Right cardiac atrium (tissue), 5 donors: Measurements from ENCODE around the gene DLG2. TPM values are rescaled to one million over a fixed set of nuclear protein-coding genes. Genes with fewer than 3 reads are reported as not detected.

Source experiments
- ATAC-seq, 2 donors: fragments of 200-7000 bp; cut with Tn5 transposase; one replicate each; pipeline versions ENCODE4 v1.8.0 to v1.9.1; 2020; ENCODE audit warnings: moderate library complexity in 2 of 2, mild to moderate bottlenecking in 1 of 2
- DNase-seq, 3 donors: peaks; one replicate each; pipeline ENCODE4 v3.0.0-alpha.2; 2020
- H3K27ac ChIP-seq: one replicate; pipeline ENCODE4 v1.5.1; 2013; ENCODE audit warnings: mild to moderate bottlenecking, low read length, control low read depth, moderate library complexity
- H3K27me3 ChIP-seq: one replicate; pipeline ENCODE4 v1.6.1; 2013; ENCODE audit not compliant: control insufficient read depth, insufficient read depth
- H3K4me1 ChIP-seq: one replicate; pipeline ENCODE4 v1.6.1; 2013; ENCODE audit warnings: low read length; ENCODE audit not compliant: control insufficient read depth, insufficient read depth
- H3K4me3 ChIP-seq: one replicate; pipeline ENCODE4 v1.5.1; 2013; ENCODE audit warnings: low read length, control low read depth
- H3K9me3 ChIP-seq: one replicate; pipeline ENCODE4 v1.6.1; 2013; ENCODE audit warnings: low read length; ENCODE audit not compliant: control insufficient read depth
- WGBS: extraction: QIAGEN DNeasy Blood & Tissue Kit; methylation state at CpG from one replicate; pipeline ENCODE4 v1.1.7; 2013; 5-methylcytosine and 5-hydroxymethylcytosine counted together
- intact Hi-C, 4 donors: fragments of 100-400 bp; cut with DNase I; formaldehyde crosslinking; loops; one replicate each; pipeline versions ENCODE4 v1.11.0 to v1.14.0; 2022 to 2023
- polyA plus RNA-seq: library from polyadenylated mRNA; stranded (reverse); fragments of 200-250 nt; gene quantifications from one replicate; pipeline ENCODE4 v1.2.3, GENCODE V29; 2013
- total RNA-seq, 4 donors: library from RNA; stranded (reverse); fragmentation: NEBNext Ultra II Directional; extraction: Animal tissue kit (Norgen Biotek cat#: 25700); gene quantifications; one replicate each; pipeline ENCODE4 v1.2.1, GENCODE V29; 2021
- donor health status: healthy with polysubstance abuse.
- donor health status: DM: no; HTN: yes; CAD: no.
- donor health status: DM: no; HTN: no; CAD: no.
- donor health status: DM: no; HTN: yes; CAD: no; lungs with severe emphysema.
- donor health status: DM: yes; HTN: yes; CAD: no.

The DLG2 gene
- total and polyA plus RNA-seq, 5 donors: 2.3 to 10.5 (median 9.4) TPM

DNA sequence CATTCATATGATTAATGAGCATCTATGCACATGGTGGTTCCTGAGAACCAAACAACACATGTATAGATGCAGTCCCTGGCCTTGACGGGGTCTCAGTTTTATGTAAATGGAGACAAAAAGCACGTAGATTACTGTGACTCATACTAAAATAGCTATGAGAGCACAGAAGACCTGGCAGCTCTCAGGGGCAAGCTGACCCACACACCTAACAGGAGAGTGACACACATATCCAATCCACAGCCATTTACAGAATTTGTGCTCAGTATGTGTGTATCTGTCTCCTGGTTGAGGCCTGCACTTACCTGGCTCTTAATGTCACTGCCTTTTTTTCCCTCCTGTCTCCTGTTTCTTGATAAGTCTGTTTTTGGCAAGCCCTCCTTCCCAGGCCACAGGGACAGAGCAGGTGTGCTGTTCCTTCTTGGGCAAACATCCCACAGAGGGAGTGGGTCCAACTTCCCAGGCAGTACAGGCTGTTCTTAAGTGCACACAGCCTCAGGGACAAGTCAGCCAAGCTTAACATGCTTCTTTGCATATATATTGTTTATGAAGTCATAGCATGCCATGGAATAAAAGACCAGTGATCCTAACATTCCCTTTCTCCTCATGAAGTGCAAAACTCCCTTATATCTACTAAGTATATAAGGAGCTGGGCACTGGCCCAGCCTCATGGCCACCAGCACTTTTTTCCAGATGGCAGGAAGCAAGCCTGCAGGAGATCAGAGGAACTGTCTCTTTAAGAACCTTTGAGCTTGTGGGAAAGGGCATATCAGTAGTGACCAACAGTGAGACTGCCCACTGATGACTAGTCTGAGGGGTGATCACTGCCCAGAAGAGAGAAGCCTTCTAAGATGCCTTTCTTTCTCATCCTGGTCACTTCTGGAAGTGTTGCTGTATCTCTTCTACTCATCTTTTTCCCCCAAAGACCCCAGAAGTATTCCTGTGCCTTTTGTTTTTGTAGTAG lies 2216.3 kb downstream of the DLG2 start:
- ATAC-seq: no peak

GRCh38 chr11:83409891-83410290 lies 2217.3 kb downstream of the DLG2 start:
- H3K27ac ChIP-seq: no peak overlapping the region
- intact Hi-C loops: no loop called here
- H3K4me3 ChIP-seq: no peak overlapping the region
- WGBS: 32% methylated on average over 2 of the region's 2 CpGs
- no peaks in the 10 kb centered on the region for H3K27me3 ChIP-seq
- ATAC-seq (peak in 1 of 2 donors; percentile 52), DNase-seq (no peak)
- no peaks in the 10 kb centered on the region for H3K9me3 ChIP-seq
- no peaks in the 10 kb centered on the region for H3K4me1 ChIP-seq

More for the DNA sequence above, 2216.3 kb downstream of the DLG2 start:
- no peak for DNase-seq
- 76% methylated on average over 2 of the region's 2 CpGs for WGBS
- H3K27me3 ChIP-seq: no peaks in the 10 kb centered on the region
- no peaks in the 10 kb centered on the region for H3K4me1 ChIP-seq
- no peak overlapping the region for H3K27ac ChIP-seq
- no peaks in the 10 kb centered on the region for H3K9me3 ChIP-seq
- intact Hi-C loops: no loop called here
- no peak overlapping the region for H3K4me3 ChIP-seq

DNA sequence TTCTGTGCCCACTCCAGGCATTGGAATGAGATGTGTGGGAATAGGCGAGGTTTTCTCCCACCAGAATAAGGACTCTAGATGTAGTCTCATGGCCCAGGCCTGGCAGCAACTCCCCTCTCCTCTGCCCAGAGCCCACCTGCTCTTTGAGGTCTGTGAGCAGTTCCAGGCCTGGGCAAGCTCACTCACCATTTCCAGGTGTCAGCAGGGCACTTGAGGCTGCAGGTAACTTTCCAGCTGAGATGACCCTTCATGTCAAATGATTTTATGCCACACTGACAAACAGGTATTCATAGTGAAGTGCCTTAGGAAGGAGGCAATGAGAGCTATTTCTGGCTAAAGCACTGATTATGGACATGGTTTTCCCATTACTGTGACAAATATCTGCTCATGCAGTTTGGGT lies 2217.7 kb downstream of the DLG2 start:
- no peaks in the 10 kb centered on the region for H3K4me1 ChIP-seq
- no peaks in the 10 kb centered on the region for H3K9me3 ChIP-seq
- WGBS: 75% methylated on average over 1 of the region's 1 CpG
- DNase-seq (no peak), ATAC-seq (no peak)
- H3K27me3 ChIP-seq: no peaks in the 10 kb centered on the region
- intact Hi-C loops: no loop called here
- no peak overlapping the region for H3K27ac ChIP-seq
- H3K4me3 ChIP-seq: no peak overlapping the region

GRCh38 chr11:83408946-83409345 lies 2218.2 kb downstream of the DLG2 start:
- Histone ChIP-seq H3K9me3 (no peaks in the 10 kb centered on the region), H3K4me1 (no peaks in the 10 kb centered on the region), H3K27me3 (no peaks in the 10 kb centered on the region), H3K27ac (no peak overlapping the region), H3K4me3 (no peak overlapping the region)
- intact Hi-C loops: no loop called here
- WGBS: 45% methylated on average over 1 of the region's 1 CpG
- no peak for ATAC-seq
- DNase-seq: no peak

Other genes with a start within 250 kb of the DLG2 start
- 10 to 100 TPM; 46.7 to 67.7 (median 54.8) TPM for gene TMEM126B, start 1.2 kb upstream of the DLG2 start, total RNA-seq
- 106 TPM for gene TMEM126B, start 1.2 kb upstream of the DLG2 start, polyA plus RNA-seq
- 10 to 100 TPM; 48.4 to 65.6 (median 58.1) TPM for gene TMEM126A, start 20.6 kb upstream of the DLG2 start, total RNA-seq
- 140 TPM for gene TMEM126A, start 20.6 kb upstream of the DLG2 start, polyA plus RNA-seq
- gene CREBZF, start 37.8 kb upstream of the DLG2 start, total RNA-seq: 10 to 100 TPM; 16.1 to 19.9 (median 18.2) TPM
- gene CREBZF, start 37.8 kb upstream of the DLG2 start, polyA plus RNA-seq: 17.0 TPM
- gene CCDC89, start 58.9 kb upstream of the DLG2 start, total RNA-seq: 1 to 10 TPM in 1 of 4 donors, under 1 TPM in 3; 0.42 to 1.0 (median 0.75) TPM
- gene CCDC89, start 58.9 kb upstream of the DLG2 start, polyA plus RNA-seq: 0.52 TPM
- gene SYTL2, start 183.8 kb upstream of the DLG2 start, total RNA-seq: 1 to 10 TPM; 4.3 to 7.3 (median 6.3) TPM
- 5.1 TPM for gene SYTL2, start 183.8 kb upstream of the DLG2 start, polyA plus RNA-seq
- not detected for gene CCDC83, start 228.0 kb upstream of the DLG2 start, total RNA-seq
- not detected for gene CCDC83, start 228.0 kb upstream of the DLG2 start, polyA plus RNA-seq